ENCODE measurements around the gene RASSF1.

The RASSF1 gene

DNA sequence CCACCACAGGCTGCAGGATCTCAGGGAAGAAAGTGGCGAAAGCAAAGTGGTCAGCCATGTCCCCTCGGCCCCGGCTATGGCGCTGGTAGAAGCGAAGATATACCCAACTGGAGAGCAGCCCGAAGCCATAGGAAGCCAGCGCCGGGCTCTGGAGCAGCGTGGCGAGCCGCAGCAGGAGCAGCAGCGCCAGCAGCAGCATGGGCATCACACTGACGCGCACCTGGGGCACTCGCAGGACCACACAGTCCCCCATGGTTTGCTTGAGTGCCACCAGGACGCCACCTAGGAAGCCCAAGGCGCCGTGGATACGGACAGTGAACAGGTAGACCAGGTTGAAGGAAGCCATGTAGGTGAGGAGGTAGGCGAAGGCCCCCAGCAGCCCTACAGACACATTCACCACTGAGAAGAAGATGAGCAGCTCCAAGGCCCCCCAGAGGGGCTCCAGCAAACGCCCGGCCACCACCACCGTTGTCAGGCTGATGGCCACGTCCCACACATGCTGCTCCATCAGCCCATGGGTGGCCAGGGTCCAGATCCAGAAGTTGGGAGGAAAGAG lies 17.8 kb upstream of the RASSF1 start:
- Histone ChIP-seq H3K9me3 (no peaks in the 10 kb centered on the region), H3K36me3 (replicated peaks) (peaks cover 53% of the 10 kb centered on the region), H3K4me3 (peak overlapping the region; percentile 74), H3K27me3 (ENCODE audit: low read depth) (no peaks in the 10 kb centered on the region), H3K4me1 (peaks cover 23% of the 10 kb centered on the region)
- no peak for DNase-seq (ENCODE audit: low spot score in 2 of 2)
- in situ Hi-C loops (cut with MboI; ENCODE audit: low sequenced_read_pairs): loop anchor here (10.0 kb wide), 1 partner anchor 1026 kb away; the partner anchor contains the start of gene MANF

DNA sequence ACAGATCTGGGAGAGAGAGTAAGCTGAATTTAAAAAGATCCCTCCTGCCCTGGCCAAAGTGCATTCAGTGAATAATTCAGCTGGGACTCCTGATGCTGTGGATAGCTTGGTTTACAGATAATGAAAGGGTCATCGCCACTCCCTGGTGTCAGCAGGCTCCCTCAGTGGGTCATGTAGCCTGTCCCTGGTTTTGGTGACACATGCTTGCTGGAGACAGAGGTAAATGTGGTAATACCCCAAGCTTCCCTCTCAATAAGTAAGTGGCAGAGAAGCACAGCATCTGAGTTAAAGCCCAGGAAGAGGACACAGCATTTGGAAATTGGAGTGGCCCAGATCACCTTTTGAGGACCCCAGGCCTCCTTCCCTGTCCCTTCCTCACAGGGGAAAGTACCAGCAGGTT lies 16.8 kb upstream of the RASSF1 start:
- in situ Hi-C loops (cut with MboI; ENCODE audit: low sequenced_read_pairs): loop anchor here (10.0 kb wide), 1 partner anchor 1027 kb away; the partner anchor contains the start of gene MANF
- Histone ChIP-seq H3K4me3 (peak overlapping the region; percentile 74), H3K9me3 (no peaks in the 10 kb centered on the region), H3K36me3 (replicated peaks) (peaks cover 56% of the 10 kb centered on the region), H3K4me1 (peaks cover 23% of the 10 kb centered on the region), H3K27me3 (ENCODE audit: low read depth) (no peaks in the 10 kb centered on the region)
- no peak for DNase-seq (ENCODE audit: low spot score in 2 of 2)

DNA sequence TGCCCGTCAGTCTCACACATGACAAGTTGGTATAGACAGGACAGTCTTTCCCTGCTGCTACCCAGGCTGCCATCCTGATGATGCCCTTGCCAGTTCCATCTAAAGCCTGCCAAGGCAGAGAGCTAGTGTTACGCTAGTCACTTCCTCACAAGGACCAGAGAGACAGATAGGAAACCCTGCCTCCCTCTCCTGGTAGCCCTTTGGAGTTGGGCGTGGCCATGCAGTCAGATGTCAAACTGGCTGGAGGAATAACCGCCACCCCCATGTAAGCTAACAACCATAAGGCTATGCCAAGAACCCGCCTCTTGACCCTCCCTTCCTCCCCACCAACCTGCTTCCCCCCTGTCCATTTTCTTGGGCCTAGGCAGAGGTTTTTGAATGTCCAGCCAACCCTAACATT lies 15.9 kb upstream of the RASSF1 start:
- in situ Hi-C loops (cut with MboI; ENCODE audit: low sequenced_read_pairs): loop anchor here (10.0 kb wide), 1 partner anchor 1028 kb away; the partner anchor contains the start of gene MANF
- Histone ChIP-seq H3K36me3 (replicated peaks) (peaks cover 56% of the 10 kb centered on the region), H3K4me1 (peaks cover 23% of the 10 kb centered on the region), H3K4me3 (peak overlapping the region; percentile 74; the same call in 1 of the 2 replicates), H3K27me3 (ENCODE audit: low read depth) (no peaks in the 10 kb centered on the region), H3K9me3 (no peaks in the 10 kb centered on the region)
- DNase-seq (ENCODE audit: low spot score in 2 of 2): peak in 1 of 2 experiments; percentile 47

DNA sequence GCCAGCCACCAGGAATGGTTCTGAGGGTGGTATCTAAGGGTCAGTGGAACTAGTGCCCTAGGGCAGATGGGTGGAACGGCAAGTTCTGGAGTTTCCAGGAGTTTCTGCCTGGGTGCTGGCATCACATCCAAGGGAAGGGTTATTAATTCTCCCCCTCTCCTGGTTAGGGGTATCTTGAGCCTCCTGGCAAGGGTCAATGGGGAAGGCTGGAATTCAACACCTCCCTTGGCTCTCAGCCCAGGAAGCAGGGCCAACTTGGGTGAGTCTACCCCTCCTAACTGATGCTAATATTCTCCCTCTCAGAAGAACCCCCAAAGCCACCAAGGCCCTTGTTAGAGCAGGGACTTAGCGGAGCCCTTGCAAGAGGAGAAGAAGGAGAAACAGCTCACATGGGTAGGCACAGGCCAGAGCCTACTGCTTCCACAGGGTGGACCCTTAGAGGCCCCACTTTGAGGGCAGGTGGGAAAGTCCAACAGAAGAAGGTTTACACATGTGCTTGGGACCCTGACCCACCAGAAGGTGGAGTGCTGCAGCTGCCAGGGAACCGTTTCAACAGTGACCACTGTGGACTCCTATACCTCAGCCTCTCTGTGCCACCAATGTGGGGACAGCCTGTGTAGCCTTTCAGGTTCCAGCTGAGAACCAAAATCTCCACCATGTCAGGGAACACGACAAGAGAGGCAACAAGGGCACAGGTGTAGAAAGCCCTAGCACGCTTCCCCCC lies 15.4 kb upstream of the RASSF1 start:
- H3K4me3 ChIP-seq: peak overlapping the region; percentile 4; the same call in 1 of the 2 replicates
- DNase-seq (ENCODE audit: low spot score in 2 of 2): no peak
- H3K36me3 ChIP-seq (replicated peaks): peaks cover 59% of the 10 kb centered on the region
- in situ Hi-C loops (cut with MboI; ENCODE audit: low sequenced_read_pairs): loop anchor here (10.0 kb wide), 1 partner anchor 1029 kb away; the partner anchor contains the start of gene MANF
- peaks cover 23% of the 10 kb centered on the region for H3K4me1 ChIP-seq
- H3K9me3 ChIP-seq: no peaks in the 10 kb centered on the region
- H3K27me3 ChIP-seq (ENCODE audit: low read depth): no peaks in the 10 kb centered on the region

DNA sequence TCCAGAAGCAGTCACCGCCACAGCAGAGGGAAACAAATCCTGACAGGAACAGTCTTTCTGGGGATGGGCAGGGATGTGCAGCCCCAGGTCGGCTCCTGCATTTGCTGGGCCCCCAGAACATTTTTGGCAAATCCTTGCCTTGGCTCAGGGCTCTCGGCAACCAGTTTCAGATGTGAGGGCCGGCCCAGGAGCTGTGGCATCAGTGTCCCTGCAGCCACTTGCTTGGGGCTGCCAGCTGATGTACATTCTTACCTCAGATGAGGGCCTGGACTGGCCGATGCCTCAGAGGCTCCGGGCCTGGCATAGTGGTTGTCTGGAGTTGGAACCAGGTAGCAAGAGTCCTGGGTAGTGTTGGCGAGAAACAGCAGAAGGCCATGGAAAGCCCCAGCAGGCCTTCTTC lies 14.2 kb upstream of the RASSF1 start:
- in situ Hi-C loops (cut with MboI; ENCODE audit: low sequenced_read_pairs): loop anchor here (10.0 kb wide), 1 partner anchor 1030 kb away; the partner anchor contains the start of gene MANF
- Histone ChIP-seq H3K27me3 (ENCODE audit: low read depth) (no peaks in the 10 kb centered on the region), H3K36me3 (replicated peaks) (peaks cover 59% of the 10 kb centered on the region), H3K4me1 (peaks cover 28% of the 10 kb centered on the region), H3K4me3 (no peak overlapping the region), H3K9me3 (no peaks in the 10 kb centered on the region)
- DNase-seq (ENCODE audit: low spot score in 2 of 2): no peak

DNA sequence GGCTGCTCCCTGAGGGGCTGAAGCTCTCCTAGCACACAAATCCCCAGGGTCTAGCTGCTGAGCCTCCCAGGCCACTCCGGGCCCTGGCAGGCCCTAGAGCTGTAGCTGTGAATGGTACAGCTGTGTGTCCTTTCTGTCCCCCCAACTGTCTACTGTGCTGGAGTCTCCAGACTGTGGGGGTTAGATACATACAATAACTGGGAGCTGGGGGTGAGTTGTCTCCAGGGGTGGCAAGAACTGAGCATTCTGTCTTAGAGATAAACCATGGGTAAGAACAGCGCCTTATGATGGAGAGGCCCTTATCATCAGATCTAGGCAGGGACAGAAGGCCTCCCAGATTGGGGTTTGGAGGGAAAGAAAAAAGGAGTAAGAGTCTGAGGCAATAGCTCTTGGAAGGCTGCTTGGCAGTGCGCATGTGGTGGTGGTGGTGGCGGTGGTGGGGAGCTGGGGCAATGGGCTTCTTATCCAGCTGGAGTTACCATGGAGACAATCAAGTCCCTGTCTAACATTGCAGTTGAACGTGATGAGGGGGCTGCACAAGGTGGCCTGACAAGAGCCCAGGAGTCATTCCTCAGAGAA lies 13.6 kb upstream of the RASSF1 start:
- no peak overlapping the region for H3K4me3 ChIP-seq
- H3K36me3 ChIP-seq (replicated peaks): peaks cover 59% of the 10 kb centered on the region
- peaks cover 28% of the 10 kb centered on the region for H3K4me1 ChIP-seq
- no peak for DNase-seq (ENCODE audit: low spot score in 2 of 2)
- H3K27me3 ChIP-seq (ENCODE audit: low read depth): no peaks in the 10 kb centered on the region
- H3K9me3 ChIP-seq: no peaks in the 10 kb centered on the region
- in situ Hi-C loops (cut with MboI; ENCODE audit: low sequenced_read_pairs): loop anchor here (10.0 kb wide), 1 partner anchor 1031 kb away; the partner anchor contains the start of gene MANF

DNA sequence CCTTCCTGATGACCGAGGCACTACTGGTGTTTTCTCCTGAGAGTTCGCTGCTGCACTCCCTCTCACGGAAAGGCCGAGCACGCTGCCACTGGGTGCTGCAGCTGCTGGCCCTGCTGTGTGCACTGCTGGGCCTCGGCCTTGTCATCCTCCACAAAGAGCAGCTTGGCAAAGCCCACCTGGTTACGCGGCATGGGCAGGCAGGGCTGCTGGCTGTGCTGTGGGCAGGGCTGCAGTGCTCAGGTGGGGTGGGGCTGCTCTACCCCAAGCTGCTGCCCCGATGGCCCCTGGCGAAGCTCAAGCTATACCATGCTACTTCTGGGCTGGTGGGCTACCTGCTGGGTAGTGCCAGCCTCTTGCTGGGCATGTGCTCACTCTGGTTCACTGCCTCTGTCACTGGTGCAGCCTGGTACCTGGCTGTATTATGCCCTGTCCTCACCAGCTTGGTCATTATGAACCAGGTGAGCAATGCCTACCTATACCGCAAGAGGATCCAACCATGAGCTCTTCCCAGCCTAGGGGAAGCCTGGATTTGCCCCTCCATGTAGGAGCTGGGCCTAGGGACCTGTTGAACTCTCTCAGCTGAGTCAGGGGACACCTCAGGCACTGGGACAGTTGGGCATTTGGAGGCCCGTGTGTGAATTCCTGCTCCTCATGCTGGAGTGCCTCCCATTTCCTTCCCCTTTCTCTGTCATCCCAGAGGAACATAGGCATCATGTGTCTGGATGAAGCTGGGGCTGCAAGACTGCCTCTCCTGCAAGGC lies 12.8 kb upstream of the RASSF1 start:
- Histone ChIP-seq H3K4me3 (no peak overlapping the region), H3K4me1 (peaks cover 28% of the 10 kb centered on the region), H3K9me3 (no peaks in the 10 kb centered on the region), H3K27me3 (ENCODE audit: low read depth) (no peaks in the 10 kb centered on the region), H3K36me3 (replicated peaks) (peaks cover 61% of the 10 kb centered on the region)
- in situ Hi-C loops (cut with MboI; ENCODE audit: low sequenced_read_pairs): loop anchor here (10.0 kb wide), 1 partner anchor 1031 kb away; the partner anchor contains the start of gene MANF
- DNase-seq (ENCODE audit: low spot score in 2 of 2): no peak

DNA sequence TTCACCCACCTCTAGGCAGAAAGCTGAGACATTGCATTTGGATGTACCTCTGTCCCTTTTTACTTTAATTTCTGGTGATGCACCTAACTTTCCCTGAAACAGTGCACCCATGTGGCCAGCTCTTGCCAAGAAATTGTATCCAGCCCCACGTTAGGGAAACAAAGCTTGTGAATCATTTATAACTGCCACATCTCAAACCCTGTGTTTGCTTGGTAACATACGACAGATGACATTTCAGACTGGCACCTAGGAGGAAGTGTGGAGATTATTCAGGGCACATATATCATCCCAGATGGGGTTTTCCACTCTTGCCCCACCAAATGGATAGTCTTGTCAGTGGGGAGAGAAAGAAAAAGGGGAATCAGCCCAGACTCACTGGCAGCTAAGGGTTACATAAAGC lies 12.1 kb upstream of the RASSF1 start:
- in situ Hi-C loops (cut with MboI; ENCODE audit: low sequenced_read_pairs): loop anchor here (10.0 kb wide), 1 partner anchor 1032 kb away; the partner anchor contains the start of gene MANF
- peak in 1 of 2 experiments; percentile 22 for DNase-seq (ENCODE audit: low spot score in 2 of 2)
- no peak overlapping the region for H3K4me3 ChIP-seq
- H3K4me1 ChIP-seq: peaks cover 26% of the 10 kb centered on the region
- peaks cover 61% of the 10 kb centered on the region for H3K36me3 ChIP-seq (replicated peaks)
- no peaks in the 10 kb centered on the region for H3K27me3 ChIP-seq (ENCODE audit: low read depth)
- no peaks in the 10 kb centered on the region for H3K9me3 ChIP-seq

DNA sequence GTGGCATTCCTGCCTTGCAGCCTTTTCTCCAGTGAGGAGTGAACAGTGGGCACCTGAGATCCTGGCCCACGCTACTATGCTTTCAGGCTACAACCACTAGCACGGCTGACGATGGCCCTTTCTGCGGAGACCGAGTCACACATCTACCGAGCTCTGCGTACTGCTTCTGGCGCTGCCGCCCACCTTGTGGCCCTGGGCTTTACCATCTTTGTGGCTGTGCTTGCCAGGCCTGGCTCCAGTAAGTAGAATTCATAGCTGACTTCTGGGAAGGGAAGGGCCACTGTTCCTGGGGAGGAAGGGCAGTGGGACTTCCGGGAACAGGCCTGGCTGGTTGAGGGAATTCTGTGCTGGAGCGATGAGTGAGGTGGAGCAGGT lies 10.7 kb upstream of the RASSF1 start:
- H3K27me3 ChIP-seq (ENCODE audit: low read depth): no peaks in the 10 kb centered on the region
- no peak for DNase-seq (ENCODE audit: low spot score in 2 of 2)
- H3K4me3 ChIP-seq: peak overlapping the region; percentile 90
- in situ Hi-C loops (cut with MboI; ENCODE audit: low sequenced_read_pairs): loop anchor here (10.0 kb wide), 1 partner anchor 1033 kb away; the partner anchor contains the start of gene MANF
- peaks cover 50% of the 10 kb centered on the region for H3K36me3 ChIP-seq (replicated peaks)
- H3K9me3 ChIP-seq: no peaks in the 10 kb centered on the region
- peaks cover 12% of the 10 kb centered on the region for H3K4me1 ChIP-seq

DNA sequence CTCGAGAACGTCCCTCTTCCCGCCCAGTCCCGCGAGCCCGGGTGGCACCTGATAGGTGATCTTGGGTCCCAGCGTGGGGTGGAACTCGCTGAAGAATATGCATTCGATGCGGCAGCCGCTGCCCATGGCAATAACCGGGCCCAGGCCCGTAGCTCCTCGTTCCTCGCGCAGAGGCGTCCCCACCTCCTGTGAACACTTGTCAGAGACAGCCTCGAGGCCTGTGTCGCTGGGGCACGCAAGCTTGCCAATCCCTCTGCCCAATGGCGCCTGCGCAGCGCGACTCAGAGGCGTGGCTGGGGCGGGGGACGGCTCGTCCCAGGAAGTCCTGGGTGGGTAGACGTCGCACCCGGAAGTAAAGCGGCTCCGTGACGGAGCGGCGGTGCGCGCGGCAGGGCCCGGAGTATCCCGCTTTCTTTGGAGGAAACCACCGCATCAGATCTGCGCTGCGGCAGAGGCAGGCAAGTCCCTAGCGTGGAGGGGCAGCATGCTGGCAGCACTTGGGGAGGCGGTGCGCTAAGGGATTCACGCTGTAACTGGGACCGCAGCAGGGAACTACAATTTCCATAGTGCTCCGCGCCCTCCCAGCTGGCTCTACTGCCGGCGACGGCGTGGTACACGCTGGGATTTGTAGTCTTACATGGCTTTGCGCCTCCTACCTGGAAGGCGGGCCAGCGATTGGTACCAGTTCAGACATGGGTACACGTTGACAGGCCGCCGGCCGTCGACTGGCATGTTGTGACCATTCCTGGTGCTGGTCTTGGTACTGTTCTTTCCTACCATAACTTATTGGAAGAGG lies 10.1 kb upstream of the RASSF1 start, which contains the start of the genes CYB561D2 and NPRL2:
Gene CYB561D2, plus strand, starts transcription at position 336 of the 796 bp plus-strand sequence. CDS start 572 bp downstream, outside the sequence.
Gene NPRL2, minus strand, starts transcription at position 249 of the 796 bp plus-strand sequence. Its CDS starts 123 bp downstream, at position 126.
- Histone ChIP-seq H3K27me3 (ENCODE audit: low read depth) (no peaks in the 10 kb centered on the region), H3K4me3 (peak within 1 kb of the TSS; percentile 90), H3K36me3 (replicated peaks) (peaks cover 45% of the 10 kb centered on the region), H3K4me1 (peaks cover 9% of the 10 kb centered on the region), H3K9me3 (no peaks in the 10 kb centered on the region)
- in situ Hi-C loops (cut with MboI; ENCODE audit: low sequenced_read_pairs): loop anchor here (10.0 kb wide), 1 partner anchor 1034 kb away; the partner anchor contains the start of gene MANF
- DNase-seq (ENCODE audit: low spot score in 2 of 2): peak; percentile 89 to 99

DNA sequence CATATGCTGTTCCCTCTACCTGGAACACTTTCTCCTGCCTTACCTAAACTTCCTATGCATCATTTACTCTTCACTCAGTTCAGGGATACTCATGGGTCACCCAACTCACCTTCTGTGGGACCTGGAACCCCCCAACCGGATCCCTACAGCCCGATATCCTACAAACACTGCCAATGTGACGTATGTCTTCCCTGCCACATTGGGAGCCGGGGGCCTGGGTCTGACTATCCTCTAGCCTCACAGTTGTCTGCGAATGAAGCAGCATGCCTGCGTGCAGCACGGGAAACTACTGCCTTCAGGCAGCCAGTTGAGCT lies 9.5 kb upstream of the RASSF1 start:
- no peak for DNase-seq (ENCODE audit: low spot score in 2 of 2)
- Histone ChIP-seq H3K4me1 (peaks cover 9% of the 10 kb centered on the region), H3K9me3 (no peaks in the 10 kb centered on the region), H3K36me3 (replicated peaks) (peaks cover 39% of the 10 kb centered on the region), H3K4me3 (peak overlapping the region; percentile 90), H3K27me3 (ENCODE audit: low read depth) (no peaks in the 10 kb centered on the region)
- in situ Hi-C loops (cut with MboI; ENCODE audit: low sequenced_read_pairs): loop anchor here (10.0 kb wide), 1 partner anchor 1035 kb away; the partner anchor contains the start of gene MANF

DNA sequence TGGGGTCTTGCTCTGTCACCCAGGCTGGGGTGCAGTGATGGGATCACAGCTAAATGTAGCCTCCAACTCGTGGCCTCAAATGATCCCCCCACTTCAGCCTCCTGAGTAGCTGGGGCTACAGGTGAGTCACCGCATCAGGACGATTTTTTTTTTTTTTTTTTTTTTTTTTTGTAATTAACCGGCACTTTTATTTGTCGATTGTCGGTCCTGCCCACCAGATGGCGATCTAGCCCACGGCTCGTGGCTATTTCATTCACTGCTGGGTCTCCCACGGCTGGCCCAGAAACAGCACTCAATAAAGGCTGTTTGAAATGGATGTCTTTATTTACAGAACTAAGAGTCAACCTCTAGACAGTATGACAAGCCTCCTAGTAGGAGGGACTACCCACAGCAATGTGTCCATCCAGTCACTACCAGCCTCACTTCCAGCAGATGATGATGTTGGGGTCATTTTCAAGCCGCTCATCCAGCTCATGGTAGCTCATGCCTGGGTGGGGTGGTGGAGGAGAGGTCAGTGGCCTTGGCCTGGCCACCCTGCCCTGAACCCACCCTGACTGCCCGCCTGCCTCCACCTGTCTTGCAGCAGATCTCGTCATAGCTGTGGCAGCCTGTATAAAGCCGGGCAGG lies 6.7 kb upstream of the RASSF1 start:
- Histone ChIP-seq H3K4me3 (no peak overlapping the region), H3K4me1 (peaks cover 9% of the 10 kb centered on the region), H3K9me3 (no peaks in the 10 kb centered on the region), H3K36me3 (replicated peaks) (peaks cover 21% of the 10 kb centered on the region), H3K27me3 (ENCODE audit: low read depth) (no peaks in the 10 kb centered on the region)
- DNase-seq (ENCODE audit: low spot score in 2 of 2): peak; percentile 57 to 83
- in situ Hi-C loops (cut with MboI; ENCODE audit: low sequenced_read_pairs): loop anchor here (5.0 kb wide), 1 partner anchor 200 kb away; no protein-coding TSS in a partner anchor

Data from HAP-1 (cell line).